GM12864 (cell line): ENCODE data around the gene CAB39L.

Experiments
- DNase-seq: peaks from one replicate; pipeline ENCODE4 v3.0.0-alpha.2; 2011; ENCODE audit warnings: low read depth
- H3K4me3 ChIP-seq: 2 replicates; pipeline ENCODE4 v1.5.1; 2011; ENCODE audit warnings: mild to moderate bottlenecking, low read depth, low read length, control low read depth
- TF ChIP-seq, protein P1 (sequence below): IDR thresholded peaks from 2 replicates; pipeline ENCODE4 v1.5.1; 2011; ENCODE audit warnings: low read depth, mild to moderate bottlenecking, moderate library complexity, low read length, control low read depth, inconsistent platforms; ENCODE audit errors: missing control alignments

Gene CAB39L

GRCh38 chr13:49343255-49343654 is 100.6 kb downstream of the CAB39L start:
- TF ChIP-seq, protein P1, sequence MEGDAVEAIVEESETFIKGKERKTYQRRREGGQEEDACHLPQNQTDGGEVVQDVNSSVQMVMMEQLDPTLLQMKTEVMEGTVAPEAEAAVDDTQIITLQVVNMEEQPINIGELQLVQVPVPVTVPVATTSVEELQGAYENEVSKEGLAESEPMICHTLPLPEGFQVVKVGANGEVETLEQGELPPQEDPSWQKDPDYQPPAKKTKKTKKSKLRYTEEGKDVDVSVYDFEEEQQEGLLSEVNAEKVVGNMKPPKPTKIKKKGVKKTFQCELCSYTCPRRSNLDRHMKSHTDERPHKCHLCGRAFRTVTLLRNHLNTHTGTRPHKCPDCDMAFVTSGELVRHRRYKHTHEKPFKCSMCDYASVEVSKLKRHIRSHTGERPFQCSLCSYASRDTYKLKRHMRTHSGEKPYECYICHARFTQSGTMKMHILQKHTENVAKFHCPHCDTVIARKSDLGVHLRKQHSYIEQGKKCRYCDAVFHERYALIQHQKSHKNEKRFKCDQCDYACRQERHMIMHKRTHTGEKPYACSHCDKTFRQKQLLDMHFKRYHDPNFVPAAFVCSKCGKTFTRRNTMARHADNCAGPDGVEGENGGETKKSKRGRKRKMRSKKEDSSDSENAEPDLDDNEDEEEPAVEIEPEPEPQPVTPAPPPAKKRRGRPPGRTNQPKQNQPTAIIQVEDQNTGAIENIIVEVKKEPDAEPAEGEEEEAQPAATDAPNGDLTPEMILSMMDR: no peak
- no peak for DNase-seq
- no peak overlapping the region for H3K4me3 ChIP-seq

DNA sequence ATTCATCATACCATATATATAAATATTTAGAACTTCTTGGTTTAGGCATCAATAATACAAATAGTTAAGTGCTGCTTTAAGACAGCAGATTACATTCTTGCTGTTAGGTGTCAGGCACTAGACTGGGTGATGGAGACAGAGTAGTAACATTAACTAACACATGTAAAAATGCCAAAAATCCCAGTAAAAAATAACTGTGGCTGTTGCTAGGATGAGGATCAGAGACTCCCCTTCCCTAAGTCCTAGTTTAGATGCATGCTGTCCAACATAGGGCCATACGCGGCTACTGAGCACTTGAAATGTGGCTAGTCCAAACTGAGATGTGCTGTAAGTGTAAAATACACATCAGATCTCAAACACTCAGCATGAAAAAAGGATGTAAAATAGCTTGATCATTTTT is 101.4 kb downstream of the CAB39L start:
- TF ChIP-seq, protein P1: no peak
- DNase-seq: no peak
- no peak overlapping the region for H3K4me3 ChIP-seq

DNA sequence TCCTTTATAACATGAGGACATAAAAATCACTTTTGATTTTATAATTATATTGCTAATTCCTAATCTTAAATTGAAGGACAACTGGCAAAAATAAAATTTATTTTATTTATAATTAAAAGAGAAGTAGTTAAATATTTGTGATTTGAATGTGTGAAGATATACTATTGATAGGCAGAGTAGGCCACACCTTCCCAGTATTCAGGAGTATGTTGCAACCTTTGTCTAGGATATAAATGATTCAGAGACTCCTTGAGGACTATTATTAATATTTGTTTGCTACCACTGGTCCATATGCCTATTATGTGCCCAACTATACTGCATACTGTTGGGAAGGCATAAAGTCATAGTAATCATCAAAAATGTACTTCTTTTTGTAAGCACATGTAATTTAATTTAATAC is 101.9 kb downstream of the CAB39L start:
- TF ChIP-seq, protein P1: no peak
- DNase-seq: no peak
- no peak overlapping the region for H3K4me3 ChIP-seq

DNA sequence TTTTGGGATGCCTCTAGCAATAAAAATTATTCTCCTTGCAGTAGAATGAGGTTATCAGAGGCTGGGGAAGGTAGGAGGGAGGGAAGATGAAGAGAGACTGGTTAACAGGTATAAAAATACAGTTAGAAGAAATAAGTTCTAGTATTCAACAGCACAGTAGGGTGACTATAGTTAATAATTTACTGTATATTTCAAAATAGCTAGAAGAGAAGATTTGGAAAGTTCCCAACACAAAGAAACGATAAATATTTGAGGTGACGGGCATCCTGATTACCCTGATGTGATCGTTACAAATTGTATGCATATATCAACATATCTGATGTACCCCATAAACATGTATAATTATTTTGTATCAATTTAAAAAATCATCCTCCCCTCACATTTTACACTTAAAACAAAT is 102.3 kb downstream of the CAB39L start:
- TF ChIP-seq, protein P1: no peak
- DNase-seq: no peak
- H3K4me3 ChIP-seq: no peak overlapping the region

DNA sequence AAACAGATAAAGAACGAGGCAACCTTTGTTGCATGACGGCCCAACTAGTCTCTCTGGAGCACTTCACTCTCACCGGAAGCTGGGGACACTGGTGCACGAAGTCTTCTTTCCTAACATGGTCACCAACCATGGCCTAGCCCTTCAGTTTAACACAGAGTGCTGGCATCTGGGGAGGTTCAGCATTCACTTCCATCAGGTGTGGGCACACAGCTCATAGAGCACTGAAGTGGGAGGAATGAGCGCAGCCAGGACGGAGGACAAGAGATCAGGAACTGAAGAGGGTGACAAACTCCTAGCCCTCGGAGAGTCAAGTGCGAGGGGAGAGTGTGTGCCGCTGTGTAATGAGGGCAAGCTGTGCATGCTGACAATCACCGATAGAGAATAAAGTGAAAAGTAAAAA is 103.7 kb downstream of the CAB39L start:
- TF ChIP-seq, protein P1: no peak

GRCh38 chr13:49336655-49337054 is 107.2 kb downstream of the CAB39L start:
- DNase-seq: no peak
- TF ChIP-seq, protein P1: no peak
- H3K4me3 ChIP-seq: no peak overlapping the region

More for the DNA sequence above, 103.7 kb downstream of the CAB39L start:
- H3K4me3 ChIP-seq: no peak overlapping the region
- DNase-seq: no peak

- H3K4me3 ChIP-seq: no peak overlapping the region
- TF ChIP-seq, protein P1: no peak
- DNase-seq: no peak
Measured at GRCh38 chr13:49330546-49330864, 113.4 kb downstream of the CAB39L start.
